Fibroblast of lung (primary cell): ENCODE measurements around the gene NAT14.

Source experiments
- CTCF ChIP-seq, 2 donors: IDR thresholded peaks in 1 of 2; conservative IDR thresholded peaks in 1 of 2; 1 replicate in 1 of 2; 2 replicates in 1 of 2; pipeline ENCODE4 v1.5.1; 2011 to 2012; ENCODE audit warnings: low read length in 2 of 2, control low read depth in 1 of 2, inconsistent platforms in 1 of 2, low read depth in 1 of 2, mild to moderate bottlenecking in 1 of 2
- EZH2 ChIP-seq: IDR thresholded peaks from 2 replicates; pipeline ENCODE4 v1.5.1; 2012; ENCODE audit warnings: low read length, control low read depth, mild to moderate bottlenecking; ENCODE audit errors: missing control alignments

GRCh38 chr19:55497763-55498162 is 12.8 kb downstream of the NAT14 start:
- TF ChIP-seq CTCF (conservative IDR thresholded peaks at IDR 0.05 in 1 of 2, IDR thresholded peaks at IDR 0.05 in 1 of 2; ENCODE audit: low read depth in 1 of 2, low read length in 2 of 2) (no peak), EZH2 (no peak)
